Measurements from ENCODE around the gene S1PR4.
A peak's percentile ranks its signal among the peaks of the same experiment; 100 is the strongest.
"Not testable (repeated sequence)": the region's sequence is repeated elsewhere in the genome, so short reads cannot be mapped to it uniquely, and the experiment has no call there.

The S1PR4 gene

DNA sequence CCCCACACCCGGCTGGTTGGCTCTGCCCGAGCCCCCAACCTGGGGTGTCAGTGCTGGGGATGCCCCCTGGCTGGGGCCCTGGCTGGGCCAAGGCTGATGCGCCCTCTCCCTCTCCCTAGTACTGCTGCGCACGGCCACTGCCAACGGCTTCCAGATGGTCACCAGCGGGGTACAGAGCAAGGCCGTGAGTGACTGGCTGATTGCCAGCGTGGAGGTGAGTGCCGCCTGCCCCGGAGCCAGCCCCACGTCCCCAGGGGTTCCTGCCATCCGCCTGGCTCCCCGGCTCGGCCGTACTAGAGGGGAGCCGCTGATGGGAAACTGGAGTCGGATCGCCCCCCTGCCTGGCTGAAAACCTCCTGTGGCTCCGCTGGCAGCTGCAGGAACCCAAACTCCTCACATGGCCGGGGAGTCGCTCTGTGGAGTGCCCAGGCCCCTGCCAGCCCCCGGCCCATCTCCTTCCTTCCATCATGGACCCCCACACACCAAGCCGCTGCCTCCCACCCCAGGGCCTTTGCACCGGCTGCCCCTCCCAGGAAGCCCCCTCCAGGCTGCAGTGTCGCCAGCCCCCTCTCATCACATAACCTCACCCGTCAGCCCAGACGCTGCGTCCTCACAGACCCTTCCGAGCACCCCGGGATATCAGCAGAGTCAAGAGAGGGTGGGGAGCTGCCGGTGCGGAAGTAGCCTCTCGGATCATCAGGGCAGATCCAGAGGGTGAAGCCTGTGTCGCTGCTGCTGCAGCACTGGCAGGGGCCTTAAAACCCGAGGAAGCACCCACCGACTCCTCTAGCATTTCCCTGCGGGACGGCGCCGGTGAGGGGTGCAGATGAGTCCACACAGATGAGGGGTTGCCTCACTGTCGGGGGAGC, 17.7 kb downstream of the S1PR4 start:
- no peak for DNase-seq

DNA sequence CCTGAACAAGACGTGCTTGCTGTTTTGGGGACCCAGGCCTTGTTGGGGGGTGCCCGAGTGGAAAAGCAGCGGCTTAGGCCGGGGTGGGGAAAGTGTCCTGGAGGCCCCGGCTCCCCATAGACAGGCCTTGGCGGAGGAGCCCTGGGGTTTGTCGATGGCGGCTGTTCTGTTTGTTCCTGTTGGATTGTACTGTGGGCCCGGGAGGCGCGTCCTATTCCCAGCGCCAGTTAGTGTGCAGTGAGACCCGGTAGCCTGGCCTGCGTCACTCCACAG, 18.3 kb downstream of the S1PR4 start:
- no peak for DNase-seq

DNA sequence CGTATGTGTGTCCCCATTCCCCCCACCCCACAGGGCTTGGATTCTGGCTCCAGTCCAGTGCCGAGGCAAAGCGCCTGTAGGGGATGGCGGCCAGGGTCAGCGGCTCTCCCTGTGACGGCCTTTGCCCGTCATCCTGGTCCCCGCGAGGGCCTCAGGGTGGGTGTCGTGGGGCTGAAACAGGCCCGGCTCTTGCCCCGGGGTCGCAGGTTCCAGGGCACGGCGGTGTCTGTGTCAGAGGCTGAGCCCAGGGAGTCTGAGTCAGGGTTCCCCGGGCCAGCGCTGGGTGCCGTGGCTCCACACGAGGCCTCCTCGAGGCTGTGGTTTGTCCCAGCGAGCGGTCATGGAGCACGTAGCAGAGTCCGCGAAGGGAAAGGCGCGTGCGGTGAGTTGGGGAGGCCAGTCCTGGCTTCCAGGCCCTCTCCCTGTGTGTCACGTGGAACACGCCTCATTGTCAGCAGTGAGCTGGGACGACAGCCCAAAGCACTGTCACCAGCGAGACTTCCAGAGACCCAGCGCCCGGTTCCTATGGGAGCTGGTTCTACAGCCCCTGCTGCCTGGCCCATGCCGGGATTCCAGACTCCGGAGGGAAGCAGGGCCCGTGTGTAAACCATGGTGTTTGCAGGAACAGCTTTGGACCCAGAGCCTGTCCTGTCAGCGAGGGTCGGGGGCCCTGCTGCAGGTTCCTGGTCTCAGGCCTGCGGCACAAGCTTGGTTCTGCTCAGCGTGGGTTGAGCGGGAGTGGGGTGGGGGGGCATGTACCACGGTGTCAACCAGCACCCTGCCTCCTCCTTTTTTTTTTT, 20.5 kb downstream of the S1PR4 start:
- no peak for DNase-seq

DNA sequence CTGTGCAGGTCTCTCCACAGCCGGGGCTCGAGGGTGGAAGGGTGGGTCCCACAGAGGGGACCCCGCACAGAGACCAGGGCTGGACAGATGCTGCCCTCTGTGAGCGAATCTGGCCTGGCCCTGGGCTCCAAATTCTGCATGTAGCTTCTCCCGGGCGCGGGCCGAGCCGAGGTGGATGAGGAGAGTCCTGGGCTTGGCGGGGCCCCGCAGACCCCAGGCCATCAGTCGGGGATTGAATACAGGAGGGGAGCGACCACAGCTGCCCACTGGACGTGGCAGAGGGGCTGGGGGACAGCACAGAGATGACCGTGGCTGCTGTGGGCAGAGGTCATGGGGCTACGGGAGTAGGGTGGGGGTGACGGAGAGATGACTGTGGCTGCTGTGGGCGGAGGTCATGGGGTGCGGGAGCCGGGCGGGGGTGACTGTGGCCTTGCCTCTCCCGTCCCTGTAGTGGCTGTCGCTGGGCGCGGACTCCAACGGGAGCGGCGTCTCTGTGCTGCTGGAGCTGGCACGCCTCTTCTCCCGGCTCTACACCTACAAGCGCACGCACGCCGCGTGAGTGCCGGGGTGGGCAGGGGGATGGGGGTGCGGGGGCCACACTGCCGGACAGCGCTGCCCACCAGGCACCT, 22.6 kb downstream of the S1PR4 start:
- no peak for DNase-seq

DNA sequence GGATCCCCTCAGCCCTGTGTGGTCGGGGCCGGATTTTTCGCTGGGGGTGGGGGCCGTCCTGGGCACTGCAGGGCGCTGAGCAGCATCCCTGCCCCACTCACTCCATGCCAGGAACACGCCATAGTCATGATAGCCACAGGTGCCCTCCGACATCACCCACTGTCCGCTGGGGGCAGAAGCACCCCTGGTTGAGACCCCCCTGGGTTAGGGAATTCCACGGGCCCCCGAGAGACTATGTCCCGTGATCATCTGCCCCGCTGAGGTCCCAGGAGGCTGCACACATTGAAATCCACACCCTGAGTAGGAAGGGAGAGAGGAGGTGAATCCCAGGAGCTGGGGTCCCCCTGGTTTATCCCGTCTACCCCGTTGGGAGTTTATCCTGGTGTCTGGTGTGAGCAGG, 23.3 kb downstream of the S1PR4 start:
- DNase-seq, result no peak

DNA sequence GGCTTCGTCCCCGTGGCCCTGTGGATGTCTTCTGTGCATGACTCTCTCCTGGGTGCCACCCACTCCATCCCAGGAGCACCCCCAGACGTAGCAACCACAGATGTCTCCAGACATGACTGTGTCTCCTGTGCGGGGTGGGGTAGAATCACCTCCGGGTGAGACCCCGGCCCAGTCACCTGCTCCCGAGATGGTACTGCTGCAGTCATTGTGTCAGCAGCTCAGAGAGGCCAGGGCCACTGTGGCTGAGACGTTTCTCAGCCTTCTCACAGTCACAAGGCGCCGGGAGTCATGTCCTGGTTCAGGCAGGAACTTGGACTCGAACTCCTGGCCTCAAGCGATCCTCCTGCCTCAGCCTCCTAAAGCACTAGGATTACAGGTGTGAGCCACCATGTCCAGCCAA, 23.8 kb downstream of the S1PR4 start:
- DNase-seq, result no peak

DNA sequence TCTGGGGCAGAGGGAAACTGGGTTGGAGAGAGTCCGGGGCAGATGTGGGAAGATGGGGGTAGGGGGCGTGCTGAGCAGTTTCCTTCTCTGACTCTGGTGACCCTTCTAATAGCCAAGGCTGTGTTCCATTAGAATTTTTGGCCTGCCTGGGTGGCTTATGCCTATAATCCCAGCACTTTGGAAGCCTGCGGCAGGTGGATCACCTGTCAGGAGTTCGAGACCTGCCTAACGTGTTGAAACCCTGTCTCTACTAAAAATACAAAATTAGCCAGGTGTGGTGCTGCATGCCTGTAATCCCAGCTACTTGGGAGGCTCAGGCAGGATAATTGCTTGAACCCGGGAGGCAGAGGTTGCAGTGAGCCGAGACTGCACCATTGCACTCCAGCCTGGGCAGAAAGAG, 24.3 kb downstream of the S1PR4 start:
- not testable (repeated sequence) for DNase-seq

DNA sequence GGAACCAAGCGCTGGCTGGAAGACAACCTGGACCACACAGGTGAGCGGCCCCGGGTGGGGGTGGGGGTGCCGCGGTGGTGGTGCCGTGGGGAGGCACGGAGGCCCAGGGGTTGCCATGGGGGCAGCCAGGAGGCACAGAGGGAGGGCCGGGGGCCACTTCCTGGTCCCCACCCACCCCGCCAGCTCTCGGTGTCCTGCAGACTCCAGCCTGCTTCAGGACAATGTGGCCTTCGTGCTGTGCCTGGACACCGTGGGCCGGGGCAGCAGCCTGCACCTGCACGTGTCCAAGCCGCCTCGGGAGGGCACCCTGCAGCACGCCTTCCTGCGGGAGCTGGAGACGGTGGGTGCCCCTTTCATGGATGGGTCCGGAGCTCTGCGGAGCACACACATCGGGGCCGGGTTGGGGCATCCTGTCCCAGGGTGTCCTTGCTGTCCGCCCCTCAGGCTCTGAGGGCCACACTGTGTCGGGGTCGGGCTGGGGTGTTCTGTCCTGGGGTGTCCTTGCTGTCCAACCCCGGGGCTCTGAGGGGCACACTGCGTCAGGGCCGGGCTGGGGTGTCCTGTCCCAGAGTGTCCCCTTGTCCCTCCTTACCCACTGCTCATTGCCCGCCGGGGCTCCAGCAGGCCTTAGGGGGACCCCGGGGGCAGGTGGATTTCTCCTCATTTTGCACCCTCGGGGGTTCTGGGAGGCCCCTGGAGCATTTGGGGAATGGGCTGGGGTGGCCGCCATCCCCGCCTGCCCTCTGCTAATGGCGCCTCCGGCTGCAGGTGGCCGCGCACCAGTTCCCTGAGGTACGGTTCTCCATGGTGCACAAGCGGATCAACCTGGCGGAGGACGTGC, 25.5 kb downstream of the S1PR4 start:
- no peak for DNase-seq

DNA sequence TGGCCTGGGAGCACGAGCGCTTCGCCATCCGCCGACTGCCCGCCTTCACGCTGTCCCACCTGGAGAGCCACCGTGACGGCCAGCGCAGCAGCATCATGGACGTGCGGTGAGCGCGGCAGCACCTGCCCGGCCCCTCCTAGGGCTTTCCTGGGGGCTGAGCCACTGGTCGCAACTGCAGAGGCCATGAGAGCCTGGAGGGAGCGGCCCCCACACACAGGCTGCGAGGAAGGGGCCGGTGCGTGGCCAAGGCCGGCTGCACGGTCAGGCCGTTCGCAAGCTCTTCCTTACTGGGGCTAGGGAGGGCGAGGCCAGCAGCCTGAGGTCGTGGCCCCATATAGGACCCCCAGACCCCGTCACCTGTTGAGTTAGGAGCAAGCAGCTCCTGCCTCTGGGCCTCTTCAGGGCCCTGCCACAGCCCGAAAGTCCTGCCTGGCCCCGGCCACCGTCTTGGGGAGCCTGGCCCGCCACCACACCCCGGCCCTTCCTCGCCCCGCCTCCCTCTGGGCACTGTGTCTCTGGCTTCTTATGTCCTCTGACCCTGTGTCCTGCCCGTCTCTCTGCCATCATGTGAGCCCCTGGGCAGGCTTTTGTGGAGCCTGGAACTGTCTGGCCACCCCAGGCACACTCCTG, 26.2 kb downstream of the S1PR4 start:
- DNase-seq, result no peak

DNA sequence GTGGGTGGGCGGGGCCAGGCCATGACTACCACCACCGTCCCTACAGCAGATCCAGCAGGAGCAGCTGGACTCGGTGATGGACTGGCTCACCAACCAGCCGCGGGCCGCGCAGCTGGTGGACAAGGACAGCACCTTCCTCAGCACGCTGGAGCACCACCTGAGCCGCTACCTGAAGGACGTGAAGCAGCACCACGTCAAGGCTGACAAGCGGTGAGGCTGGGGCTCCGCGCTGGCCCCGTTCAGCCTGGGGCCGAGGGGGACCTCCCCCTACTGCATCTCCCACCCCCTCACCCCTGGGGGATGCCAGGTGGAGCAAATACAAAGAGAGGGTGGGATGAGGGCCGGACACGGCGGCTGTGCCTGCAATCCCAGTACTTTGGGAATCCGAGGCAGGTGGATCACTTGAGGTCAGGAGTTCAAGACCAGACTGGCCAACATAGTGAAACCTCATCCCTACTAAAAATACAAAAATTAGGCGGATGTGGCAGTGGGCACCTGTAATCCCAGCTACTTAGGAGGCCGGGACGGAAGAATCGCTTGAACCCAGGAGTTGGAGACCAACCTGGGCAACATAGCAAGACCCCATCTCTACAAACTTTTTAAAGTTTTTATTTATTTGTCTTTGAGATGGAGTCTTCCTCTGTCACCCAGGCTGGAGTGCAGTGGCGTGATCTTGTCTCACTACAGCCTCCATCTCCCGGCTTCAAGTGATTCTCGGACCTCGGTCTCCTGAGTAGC, 27.8 kb downstream of the S1PR4 start:
- DNase-seq, result no peak

DNA sequence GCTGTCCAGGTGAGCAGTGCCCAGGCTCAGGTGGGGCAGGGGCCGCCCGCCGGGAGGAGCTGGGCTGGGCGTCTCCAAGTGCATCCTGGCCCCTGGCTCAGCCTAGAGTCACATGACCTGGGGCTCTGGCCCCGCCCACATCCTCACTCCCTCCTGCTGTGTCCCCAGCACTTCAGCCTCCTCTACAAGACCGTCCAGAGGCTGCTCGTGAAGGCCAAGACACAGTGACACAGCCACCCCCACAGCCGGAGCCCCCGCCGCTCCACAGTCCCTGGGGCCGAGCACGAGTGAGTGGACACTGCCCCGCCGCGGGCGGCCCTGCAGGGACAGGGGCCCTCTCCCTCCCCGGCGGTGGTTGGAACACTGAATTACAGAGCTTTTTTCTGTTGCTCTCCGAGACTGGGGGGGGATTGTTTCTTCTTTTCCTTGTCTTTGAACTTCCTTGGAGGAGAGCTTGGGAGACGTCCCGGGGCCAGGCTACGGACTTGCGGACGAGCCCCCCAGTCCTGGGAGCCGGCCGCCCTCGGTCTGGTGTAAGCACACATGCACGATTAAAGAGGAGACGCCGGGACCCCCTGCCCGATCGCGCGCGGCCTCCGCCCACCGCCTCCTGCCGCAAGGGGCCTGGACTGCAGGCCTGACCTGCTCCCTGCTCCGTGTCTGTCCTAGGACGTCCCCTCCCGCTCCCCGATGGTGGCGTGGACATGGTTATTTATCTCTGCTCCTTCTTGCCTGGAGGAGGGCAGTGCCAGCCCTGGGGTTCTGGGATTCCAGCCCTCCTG, 29.1 kb downstream of the S1PR4 start:
- no peak for DNase-seq

DNA sequence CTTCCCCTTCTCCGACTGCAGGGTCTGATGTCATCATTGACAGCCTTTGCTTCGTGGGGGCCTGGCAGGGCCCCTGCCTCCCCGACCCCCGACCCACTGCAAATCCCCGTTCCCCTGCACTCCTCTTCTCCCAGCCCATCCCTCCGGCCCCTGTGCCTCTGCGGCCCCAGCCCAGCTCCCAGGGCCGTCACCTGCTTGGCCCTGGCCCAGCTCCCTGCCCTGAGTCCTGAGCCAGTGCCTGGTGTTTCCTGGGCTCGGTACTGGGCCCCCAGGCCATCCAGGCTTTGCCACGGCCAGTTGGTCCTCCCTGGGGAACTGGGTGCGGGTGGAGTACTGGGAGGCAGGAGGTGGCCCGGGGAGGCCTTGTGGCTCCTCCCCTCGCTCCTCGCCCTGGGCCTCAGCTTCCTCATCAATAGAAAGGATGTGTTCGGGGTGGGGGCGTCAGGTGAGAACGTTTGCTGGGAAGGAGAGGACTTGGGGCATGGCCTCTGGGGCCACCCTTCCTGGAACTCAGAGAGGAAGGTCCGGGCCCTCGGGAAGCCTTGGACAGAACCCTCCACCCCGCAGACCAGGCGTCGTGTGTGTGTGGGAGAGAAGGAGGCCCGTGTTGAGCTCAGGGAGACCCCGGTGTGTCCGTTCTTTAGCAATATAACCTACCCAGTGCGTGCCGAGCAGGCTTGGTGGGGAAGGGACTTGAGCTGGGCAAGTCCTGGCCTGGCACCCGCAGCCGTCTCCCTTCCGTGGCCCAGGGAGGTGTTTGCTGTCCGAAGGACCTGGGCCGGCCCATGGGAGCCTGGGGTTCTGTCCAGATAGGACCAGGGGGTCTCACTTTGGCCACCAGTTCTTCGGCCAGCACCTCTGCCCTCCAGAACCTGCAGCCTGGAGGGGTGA, 30.0 kb downstream of the S1PR4 start:
- DNase-seq, result no peak

DNA sequence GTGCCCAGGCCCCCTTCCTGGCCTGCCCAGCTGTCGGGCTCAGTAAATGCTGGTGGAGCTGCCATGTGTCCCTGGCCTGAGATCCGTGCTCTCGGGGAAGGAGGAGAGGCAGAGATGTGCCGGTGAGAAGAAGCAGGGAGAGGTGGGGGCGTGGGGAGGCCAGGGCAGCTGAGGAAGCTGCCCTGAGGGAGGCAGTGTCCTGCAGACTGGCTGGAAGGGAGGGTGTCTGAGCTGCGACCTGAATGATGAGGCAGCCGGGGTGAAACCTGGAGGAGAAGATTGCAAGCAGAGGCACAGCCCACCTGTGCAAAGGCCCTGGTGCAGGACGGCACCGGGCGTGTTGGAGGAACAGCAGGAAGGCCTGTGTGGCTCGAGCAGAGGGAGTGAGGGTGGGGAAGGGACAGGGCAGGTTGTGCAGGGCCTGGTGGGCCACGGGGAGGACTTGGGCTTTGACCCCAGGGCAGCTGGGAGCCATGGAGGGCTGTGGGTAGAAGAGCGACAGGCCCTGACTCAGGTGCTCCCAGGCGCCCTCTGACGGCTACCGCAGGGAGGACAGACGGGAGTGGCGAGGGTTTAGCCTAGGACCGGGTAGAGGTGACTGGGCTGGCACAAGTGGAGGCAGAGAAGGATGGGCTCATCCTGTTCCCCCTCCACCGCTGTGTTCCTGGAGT, 31.9 kb downstream of the S1PR4 start:
- DNase-seq, result peak; percentile 28 to 71 (median 53)

DNA sequence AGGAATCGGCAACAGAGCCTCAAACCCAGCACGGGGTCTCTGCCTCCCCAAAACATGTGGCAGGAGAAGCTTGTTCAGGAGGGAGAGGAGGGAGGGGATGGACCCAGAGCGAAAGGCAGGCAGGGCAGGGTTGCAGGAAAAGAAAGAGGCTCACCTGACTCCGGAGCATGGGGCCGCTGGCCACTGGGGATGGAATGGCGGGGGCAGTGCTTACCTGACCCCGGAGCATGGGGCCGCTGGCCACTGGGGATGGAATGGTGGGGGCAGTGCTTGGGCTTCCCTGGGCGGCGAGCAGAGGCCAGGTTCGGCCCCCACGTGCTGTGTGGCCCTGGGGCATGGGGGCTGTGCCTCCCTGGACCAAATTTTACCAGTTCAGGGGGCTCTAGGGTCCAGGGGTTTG, 32.6 kb downstream of the S1PR4 start:
- no peak for DNase-seq

DNA sequence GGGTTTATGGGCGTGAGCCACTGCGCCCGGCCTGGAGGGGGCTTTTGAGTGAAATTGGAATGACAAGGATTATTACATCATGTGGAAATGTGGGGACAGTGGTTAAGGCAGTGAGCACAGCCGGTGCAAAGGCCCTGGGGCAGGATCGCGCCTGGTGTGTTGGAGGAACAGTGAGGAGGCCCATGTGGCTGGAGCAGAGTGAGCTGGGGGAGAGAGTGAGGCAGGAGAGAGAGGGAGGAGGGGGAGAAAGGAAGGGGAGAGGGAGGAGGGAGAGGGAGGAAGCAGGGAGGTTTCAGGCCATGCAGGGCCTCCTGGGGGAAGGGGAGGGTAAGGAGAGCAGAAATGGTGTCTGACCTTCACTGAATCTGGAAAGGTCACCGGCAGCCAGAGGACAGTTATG, 34.6 kb downstream of the S1PR4 start:
- no peak for DNase-seq

DNA sequence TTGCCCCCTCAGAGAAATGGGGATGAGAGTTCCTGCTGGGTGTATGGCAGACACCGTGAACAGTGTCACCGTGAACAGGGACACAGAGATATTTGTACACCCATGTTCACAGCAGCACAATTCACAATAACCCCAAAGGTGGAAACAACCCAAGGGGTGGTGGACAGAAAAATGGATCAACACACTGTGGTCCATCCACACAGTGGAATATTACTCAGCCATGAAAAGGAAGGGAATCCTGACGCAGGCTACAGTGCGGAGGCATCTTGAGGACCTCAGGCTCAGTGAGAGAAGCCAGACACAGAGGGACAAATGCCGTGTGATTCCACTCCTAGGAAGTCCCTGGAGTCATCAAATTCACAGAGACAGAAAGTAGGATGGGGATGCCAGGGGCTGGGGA, 38.3 kb downstream of the S1PR4 start:
- no peak for DNase-seq

DNA sequence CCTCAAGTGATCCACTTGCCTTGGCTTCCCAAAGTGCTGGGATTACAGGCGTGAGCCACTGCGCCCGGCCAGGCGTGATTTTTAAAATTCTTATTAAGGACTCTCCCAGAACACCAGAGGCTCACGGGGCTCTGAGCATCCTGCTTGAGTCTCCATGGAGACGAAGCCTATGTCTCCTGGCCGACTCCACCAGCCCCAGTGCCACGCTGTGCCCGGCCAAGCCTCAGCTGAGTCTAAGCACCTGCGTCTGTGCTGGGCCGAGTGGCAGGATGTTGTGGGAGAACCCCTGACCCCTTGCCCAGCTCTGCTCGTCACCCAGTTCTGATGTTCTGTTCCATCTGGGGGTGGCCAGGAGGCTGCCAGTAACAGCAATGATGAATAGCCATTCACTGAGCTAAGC, 42.0 kb downstream of the S1PR4 start:
- no peak for DNase-seq

DNA sequence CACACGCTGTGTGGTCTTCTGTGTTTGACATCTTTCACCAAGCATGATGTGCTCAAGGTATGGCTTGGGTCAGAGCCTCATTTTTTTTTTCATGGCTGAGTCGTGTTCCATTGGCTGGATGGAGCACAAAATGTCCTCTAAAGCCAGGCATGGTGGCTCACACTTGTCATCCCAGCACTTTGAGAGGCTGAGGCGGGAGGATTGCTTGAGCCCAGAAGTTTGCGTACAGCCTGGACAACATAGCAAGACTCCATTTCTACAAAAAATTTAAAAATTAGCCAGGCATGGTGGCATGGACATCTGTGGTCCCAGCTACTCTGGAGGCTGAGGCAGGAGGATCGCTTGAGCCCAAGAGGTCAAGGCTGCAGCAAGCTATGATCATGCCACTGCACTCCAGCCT, 43.0 kb downstream of the S1PR4 start:
- DNase-seq, result not testable (repeated sequence)

DNA sequence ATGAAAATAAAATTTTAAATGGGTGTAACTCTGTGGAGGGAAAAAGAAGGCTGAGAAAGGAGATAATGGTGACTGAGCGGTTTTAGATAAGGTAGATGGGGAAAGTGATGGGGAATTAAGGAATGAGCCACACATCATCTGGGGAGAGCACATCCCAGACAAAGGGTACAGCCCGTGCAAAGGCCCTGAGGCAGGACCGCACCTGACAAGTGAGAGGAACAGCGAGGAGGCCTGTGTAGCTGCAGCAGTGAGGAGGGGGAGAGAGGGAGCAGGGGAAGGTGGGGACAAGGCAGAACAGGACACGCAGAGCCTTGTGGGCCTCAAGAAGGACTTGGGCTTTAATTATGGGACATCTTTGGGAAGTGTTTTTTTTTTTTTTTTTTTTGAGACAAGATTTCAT, 44.1 kb downstream of the S1PR4 start:
- DNase-seq, result no peak
